HCT116 (cell line): ENCODE data around the gene SORBS1. TPM values are rescaled to one million over a fixed set of nuclear protein-coding genes. Genes with fewer than 3 reads are reported as not detected.

ENCODE experiments used
- ATAC-seq: fragments of 200-7000 bp; cut with Tn5 transposase; 2 replicates; pipeline ENCODE4 v1.9.1; 2020; ENCODE audit warnings: mild to moderate bottlenecking, moderate library complexity
- BruUV-seq: library from RNA; stranded (reverse); fragments of 400-500 nt; replicated peaks from 2 replicates; lab custom pipeline; 2021; lab: Mats Ljungman, UMichigan
- CTCF ChIA-PET: fragments of 300-600 bp; sonication (Branson Sonifier 250); formaldehyde crosslinking; loops from one replicate; lab custom pipeline; 2021; ENCODE audit warnings: antibody characterized with exemption; lab: Charles Lee
- POLR2A ChIA-PET: fragments of 300-600, 350-600 bp; sonication (Branson Sonifier 250); formaldehyde crosslinking; loops from one replicate; lab custom pipeline; 2021; ENCODE audit warnings: antibody characterized with exemption; lab: Charles Lee
- RAD21 ChIA-PET, 2 experiments: fragments of 300-600 bp; sonication (Branson Sonifier 250); formaldehyde crosslinking; loops; one replicate each; lab custom pipeline; 2023; ENCODE audit warnings: low total read pairs in 2 of 2; ENCODE audit not compliant: uncharacterized antibody in 2 of 2, unreplicated experiment in 2 of 2, low non-redundant PET in 1 of 2; lab: Charles Lee
- DNase-seq: peaks from one replicate; pipeline ENCODE4 v3.0.0-alpha.2; 2010; ENCODE audit warnings: low read depth, low spot score
- H2AFZ ChIP-seq: fragments of 200-600 bp; shearing (Covaris generic), sonication (generic); 2 replicates; pipeline ENCODE4 v1.6.1; 2017; ENCODE audit warnings: low read depth, mixed run types, mixed read lengths, antibody characterized with exemption, low read length; ENCODE audit not compliant: poor library complexity, severe bottlenecking
- H3K27ac ChIP-seq: 2 replicates; pipeline ENCODE4 v1.5.1; 2012; ENCODE audit warnings: low read depth, low read length
- H3K27me3 ChIP-seq: fragments of 200-600 bp; sonication (generic); 2 replicates; pipeline ENCODE4 v1.6.1; 2016; ENCODE audit warnings: mixed run types, low read length, mixed read lengths; ENCODE audit not compliant: insufficient read depth
- H3K36me3 ChIP-seq, 2 experiments: fragments of 200-500 bp in 1 of 2; fragments of 200-600 bp in 1 of 2; sonication (Bioruptor generic) in 1 of 2; sonication (generic) in 1 of 2; 2 replicates each; pipeline versions ENCODE4 v1.5.1 to v1.6.1; 2014 to 2016; ENCODE audit warnings: low read length in 2 of 2, inconsistent platforms in 1 of 2, mixed read lengths in 1 of 2, mixed run types in 1 of 2; ENCODE audit not compliant: insufficient read depth in 2 of 2, control insufficient read depth in 1 of 2
- H3K4me1 ChIP-seq, 2 experiments: fragments of 200-600 bp in 1 of 2; sonication (generic) in 1 of 2; 2 replicates each; pipeline versions ENCODE4 v1.5.1 to v1.6.1; 2012 to 2017; ENCODE audit warnings: low read length in 2 of 2, inconsistent platforms in 1 of 2, mild to moderate bottlenecking in 1 of 2, mixed read lengths in 1 of 2, mixed run types in 1 of 2, moderate library complexity in 1 of 2; ENCODE audit not compliant: insufficient read depth in 2 of 2, control insufficient read depth in 1 of 2
- H3K4me2 ChIP-seq: fragments of 200-600 bp; sonication (generic); 2 replicates; pipeline ENCODE4 v1.6.1; 2017; ENCODE audit warnings: mixed run types, low read length, mixed read lengths
- H3K4me3 ChIP-seq, 2 experiments: fragments of 200-600 bp in 1 of 2; sonication (generic) in 1 of 2; replicated peaks in 1 of 2; 2 replicates each; pipeline ENCODE4 v1.5.1; 2011 to 2016; ENCODE audit warnings: low read length in 2 of 2, control low read depth in 1 of 2, low read depth in 1 of 2, mild to moderate bottlenecking in 1 of 2, mixed read lengths in 1 of 2, mixed run types in 1 of 2
- H3K79me2 ChIP-seq: fragments of 200-600 bp; sonication (generic); 2 replicates; pipeline ENCODE4 v1.6.1; 2017; ENCODE audit warnings: mild to moderate bottlenecking, mixed run types, low read length, moderate library complexity, mixed read lengths; ENCODE audit not compliant: insufficient read depth
- H3K9ac ChIP-seq: fragments of 200-600 bp; sonication (generic); 2 replicates; pipeline ENCODE4 v1.6.1; 2016; ENCODE audit warnings: low read length, mixed read lengths
- H3K9me2 ChIP-seq: fragments of 200-600 bp; sonication (generic), shearing (Covaris generic); 2 replicates; pipeline ENCODE4 v1.6.1; 2017; ENCODE audit warnings: mixed run types, mild to moderate bottlenecking, moderate library complexity; ENCODE audit not compliant: insufficient read depth
- H3K9me3 ChIP-seq, 2 experiments: fragments of 200-500 bp in 1 of 2; fragments of 200-600 bp in 1 of 2; sonication (Bioruptor generic) in 1 of 2; sonication (generic) in 1 of 2; 2 replicates each; pipeline ENCODE4 v1.6.1; 2014 to 2017; ENCODE audit warnings: low read length in 2 of 2, mixed read lengths in 2 of 2, inconsistent platforms in 1 of 2, low read depth in 1 of 2, mild to moderate bottlenecking in 1 of 2, mixed run types in 1 of 2, moderate library complexity in 1 of 2; ENCODE audit not compliant: control insufficient read depth in 1 of 2, insufficient read depth in 1 of 2
- H4K20me1 ChIP-seq: fragments of 200-600 bp; sonication (generic), shearing (Covaris generic); 2 replicates; pipeline ENCODE4 v1.6.1; 2017; ENCODE audit warnings: mixed run types, mild to moderate bottlenecking, moderate library complexity; ENCODE audit not compliant: insufficient read depth
- CTCF ChIP-seq, 3 experiments: fragments of 200-600 bp in 1 of 3; sonication (generic) in 1 of 3; IDR thresholded peaks in 2 of 3; conservative IDR thresholded peaks in 1 of 3; 2 replicates each; pipeline ENCODE4 v1.5.1; 2012 to 2017; ENCODE audit warnings: low read depth in 2 of 3, low read length in 2 of 3, antibody characterized with exemption in 1 of 3, borderline replicate concordance in 1 of 3, control low read depth in 1 of 3, mild to moderate bottlenecking in 1 of 3, mixed read lengths in 1 of 3, mixed run types in 1 of 3, moderate library complexity in 1 of 3; ENCODE audit not compliant: insufficient read depth in 1 of 3
- EGR1 ChIP-seq: IDR thresholded peaks from 2 replicates; pipeline ENCODE4 v1.6.1; 2012; ENCODE audit warnings: low read depth
- POLR2AphosphoS5 ChIP-seq: IDR thresholded peaks from 2 replicates; pipeline ENCODE4 v1.6.1; 2011; ENCODE audit warnings: mild to moderate bottlenecking, low read depth, low read length, moderate library complexity
- RAD21 ChIP-seq: IDR thresholded peaks from 2 replicates; pipeline ENCODE4 v1.6.1; 2012; ENCODE audit warnings: low read depth, mild to moderate bottlenecking
- SP1 ChIP-seq: IDR thresholded peaks from 2 replicates; pipeline ENCODE4 v1.6.1; 2012; ENCODE audit warnings: low read depth
- SRF ChIP-seq: IDR thresholded peaks from 2 replicates; pipeline ENCODE4 v1.6.1; 2012; ENCODE audit warnings: low read depth
- TCF7L2 ChIP-seq: IDR thresholded peaks from 2 replicates; pipeline ENCODE4 v1.7.0; 2011; ENCODE audit warnings: borderline replicate concordance, inconsistent platforms; ENCODE audit not compliant: insufficient read depth, insufficient read length; ENCODE audit errors: extremely low read depth
- intact Hi-C: fragments of 100-400 bp; cut with micrococcal nuclease; formaldehyde crosslinking; loops from 2 replicates; pipeline ENCODE4 v1.10.0; 2022
- total RNA-seq: library from RNA; stranded (reverse); gene quantifications from one replicate; pipeline ENCODE4 v1.2.1, GENCODE V29; 2021; ENCODE audit not compliant: unreplicated experiment

The SORBS1 gene
- total RNA-seq, 1 experiment from 2014 or later: 3.4 TPM

DNA sequence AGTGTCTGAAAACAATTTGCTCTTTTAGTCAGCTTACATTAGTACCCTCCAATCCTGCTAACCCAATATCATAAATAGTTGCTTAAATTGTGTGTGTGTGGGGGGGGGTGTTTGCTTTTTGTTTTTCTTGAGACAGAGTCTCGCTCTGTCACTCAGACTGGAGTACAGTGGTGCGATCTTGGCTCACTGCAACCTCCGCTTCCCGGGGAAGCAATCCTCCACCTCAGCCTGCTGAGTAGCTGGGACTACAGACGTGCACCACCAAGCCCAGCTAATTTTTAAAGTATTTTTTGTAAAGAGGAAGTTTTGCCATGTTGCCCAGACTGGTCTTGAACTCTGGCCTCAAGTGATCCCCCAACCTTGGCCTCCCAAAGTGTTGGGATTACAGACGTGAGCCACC, 196.8 kb downstream of the SORBS1 start:
- Histone ChIP-seq H3K27ac (no peak overlapping the region), H3K4me1 (no peaks in the 10 kb centered on the region; a peak in 1 of 4 replicates), H2AFZ (no peak overlapping the region), H3K4me3 (no peak overlapping the region), H3K36me3 (no peaks in the 10 kb centered on the region), H3K9ac (no peak overlapping the region), H3K9me2 (no peaks in the 10 kb centered on the region), H3K27me3 (no peaks in the 10 kb centered on the region), H3K4me2 (no peak overlapping the region), H3K79me2 (no peaks in the 10 kb centered on the region), H3K9me3 (no peaks in the 10 kb centered on the region), H4K20me1 (no peaks in the 10 kb centered on the region)
- DNase-seq (no peak), ATAC-seq (no peak)
- no TSS peak for BruUV-seq
- intact Hi-C loops: loop anchor here (5.0 to 10.0 kb wide), 2 partner anchors 182 to 740 kb away; no protein-coding TSS in a partner anchor
- POLR2A ChIA-PET: no interaction called here
- RAD21 ChIA-PET: interaction anchor here in 1 of 2 experiments (1.1 kb wide), 1 partner anchor 120 kb away, joined by 3 read pairs; no protein-coding TSS in a partner anchor
- CTCF ChIA-PET: interaction anchor here (1.5 to 7.7 kb wide), 8 partner anchors 10 to 163 kb away, joined by 4 to 78 read pairs (median 8); no protein-coding TSS in a partner anchor
- no peak for TF ChIP-seq SP1

- no TSS peak for BruUV-seq
- CTCF ChIA-PET: interaction anchor here (0.7 to 7.7 kb wide), 18 partner anchors 10 to 241 kb away, joined by 3 to 78 read pairs (median 4); no protein-coding TSS in a partner anchor
Measured at GRCh38 chr10:95363303-95363912, 197.8 kb downstream of the SORBS1 start.

More at GRCh38 chr10:95363303-95363912, 197.8 kb downstream of the SORBS1 start:
- no peaks in the 10 kb centered on the region for H3K27me3 ChIP-seq
- H3K9me3 ChIP-seq: no peaks in the 10 kb centered on the region
- H3K4me1 ChIP-seq: no peaks in the 10 kb centered on the region; a peak in 1 of 4 replicates
- H2AFZ ChIP-seq: no peak overlapping the region
- H3K79me2 ChIP-seq: no peaks in the 10 kb centered on the region
- no peaks in the 10 kb centered on the region for H3K9me2 ChIP-seq
- POLR2A ChIA-PET: no interaction called here
- no peak overlapping the region for H3K4me2 ChIP-seq
- RAD21 ChIA-PET: interaction anchor here (0.7 to 2.1 kb wide), 7 partner anchors 89 to 121 kb away, joined by 3 to 11 read pairs (median 5); no protein-coding TSS in a partner anchor
- no peaks in the 10 kb centered on the region for H3K36me3 ChIP-seq
- peak; percentile 61 for DNase-seq
- TF ChIP-seq TCF7L2: no peak
- peak; percentile 75 to 96 (median 89) for TF ChIP-seq CTCF (IDR thresholded peaks at IDR 0.05 in 2 of 3, conservative IDR thresholded peaks at IDR 0.05 in 1 of 3; ENCODE audit: borderline replicate concordance in 1 of 3, insufficient read depth in 1 of 3, low read depth in 2 of 3, low read length in 2 of 3)
- TF ChIP-seq SRF: 0 out of 2 replicates have a peak, but pooled peaks have one; percentile 72
- no peak for TF ChIP-seq EGR1
- no peak for TF ChIP-seq POLR2AphosphoS5
- TF ChIP-seq RAD21: peak; percentile 98
- TF ChIP-seq, all 23 proteins: peak for 3
- intact Hi-C loops: loop anchor here (1.0 to 10.0 kb wide), 5 partner anchors 117 to 739 kb away; no protein-coding TSS in a partner anchor
- Histone ChIP-seq H4K20me1 (no peaks in the 10 kb centered on the region), H3K4me3 (no peak overlapping the region), H3K27ac (no peak overlapping the region), H3K9ac (no peak overlapping the region)
- ATAC-seq: peak; percentile 84
